ENCODE results near the gene HBB. TPM values are rescaled to one million over a fixed set of nuclear protein-coding genes. Genes with fewer than 3 reads are reported as not detected.

HBB gene
- total RNA-seq, 4 donors from 2014 or later, result 1.1 to 2.0 TPM; not detected in 2

DNA sequence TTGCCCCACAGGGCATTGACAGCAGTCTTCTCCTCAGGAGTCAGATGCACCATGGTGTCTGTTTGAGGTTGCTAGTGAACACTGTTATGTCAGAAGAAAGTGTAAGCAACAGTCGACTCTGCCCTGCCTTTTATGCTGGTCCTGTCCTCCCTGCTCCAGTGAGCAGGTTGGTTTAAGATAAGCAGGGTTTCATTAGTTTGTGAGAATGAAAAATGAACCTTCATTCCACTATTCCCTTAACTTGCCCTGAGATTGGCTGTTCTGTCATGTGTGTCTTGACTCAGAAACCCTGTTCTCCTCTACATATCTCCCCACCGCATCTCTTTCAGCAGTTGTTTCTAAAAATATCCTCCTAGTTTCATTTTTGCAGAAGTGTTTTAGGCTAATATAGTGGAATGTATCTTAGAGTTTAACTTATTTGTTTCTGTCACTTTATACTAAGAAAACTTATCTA lies 7.5 kb upstream of the HBB start, which contains the start of gene HBD:
Gene HBD, minus strand, starts transcription at position 103 of the 454 bp plus-strand sequence. Its CDS starts 50 bp downstream, at position 53.
- Histone ChIP-seq H3K4me1 (no peaks in the 10 kb centered on the region), H3K9me3 (no peaks in the 10 kb centered on the region), H3K4me3 (no peak within 1 kb of the TSS), H3K27me3 (no peaks in the 10 kb centered on the region), H3K27ac (no peak within 1 kb of the TSS), H3K36me3 (no peaks in the 10 kb centered on the region)
- WGBS, 2 donors (ENCODE audit: low coverage in 1 of 2), result 41 to 75% methylated on average over 1 to 2 of the region's 2 CpGs
- DNase-seq, result no peak
- in situ Hi-C loops (cut with MboI; ENCODE audit: low pct_ligation_motif_present in 1 of 4, low pct_unique_long_range_greater_than_20kb in 1 of 4, low sequenced_read_pairs in 3 of 4), result no loop called here
- intact Hi-C loops (cut with DNase I; ENCODE audit: low total_unique reads), result no loop called here
- TF ChIP-seq EP300 (IDR thresholded peaks at IDR 0.05; ENCODE audit: low read depth), result no peak
- TF ChIP-seq POLR2A (IDR thresholded peaks at IDR 0.05), result no peak
- TF ChIP-seq POLR2AphosphoS5 (IDR thresholded peaks at IDR 0.05), result no peak
- no peak for TF ChIP-seq CTCF (IDR thresholded peaks at IDR 0.05)

DNA sequence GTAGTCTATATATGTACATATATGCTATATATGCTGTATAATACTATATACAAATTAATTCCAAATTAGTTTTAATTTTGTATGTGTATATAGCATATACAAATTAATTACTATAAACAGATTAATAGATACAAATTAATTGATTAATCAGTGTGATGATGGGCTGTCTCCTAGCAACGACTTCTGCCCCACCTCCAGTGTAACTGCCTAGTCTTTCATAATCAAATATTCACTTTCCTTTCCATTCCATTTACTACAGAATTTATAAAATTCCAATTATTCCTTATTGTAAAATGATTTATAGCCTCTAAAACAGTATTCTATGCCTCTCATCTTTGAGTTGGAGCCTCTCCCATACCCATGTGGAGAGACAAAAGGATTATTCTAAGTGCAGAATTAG lies 6.4 kb upstream of the HBB start:
- no peaks in the 10 kb centered on the region for H3K9me3 ChIP-seq
- in situ Hi-C loops (cut with MboI; ENCODE audit: low pct_ligation_motif_present in 1 of 4, low pct_unique_long_range_greater_than_20kb in 1 of 4, low sequenced_read_pairs in 3 of 4), result no loop called here
- no peaks in the 10 kb centered on the region for H3K36me3 ChIP-seq
- TF ChIP-seq POLR2AphosphoS5 (IDR thresholded peaks at IDR 0.05) (no peak), CTCF (IDR thresholded peaks at IDR 0.05) (no peak), POLR2A (IDR thresholded peaks at IDR 0.05) (no peak), EP300 (IDR thresholded peaks at IDR 0.05; ENCODE audit: low read depth) (no peak)
- 40 to 43% methylated on average over 1 of the region's 1 CpG for WGBS, 2 donors (ENCODE audit: low coverage in 1 of 2)
- no peaks in the 10 kb centered on the region for H3K27me3 ChIP-seq
- H3K4me1 ChIP-seq, result no peaks in the 10 kb centered on the region
- intact Hi-C loops (cut with DNase I; ENCODE audit: low total_unique reads), result no loop called here
- no peak for DNase-seq
- no peak overlapping the region for H3K27ac ChIP-seq
- no peak overlapping the region for H3K4me3 ChIP-seq

DNA sequence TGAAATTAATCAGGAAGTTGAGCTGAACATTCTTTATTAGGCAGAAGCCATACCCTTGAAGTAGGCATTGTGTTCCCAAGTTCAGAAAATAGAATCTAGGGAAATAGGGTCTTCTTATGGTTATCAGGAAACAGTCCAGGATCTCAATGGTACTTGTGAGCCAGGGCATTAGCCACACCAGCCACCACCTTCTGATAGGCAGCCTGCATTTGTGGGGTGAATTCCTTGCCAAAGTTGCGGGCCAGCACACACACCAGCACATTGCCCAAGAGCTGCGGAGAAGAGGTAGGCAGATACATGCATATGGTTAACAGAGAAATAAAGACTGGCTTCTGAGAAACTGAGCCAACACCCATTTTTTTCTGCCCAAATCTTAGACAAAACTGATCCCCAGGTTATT lies 6.0 kb upstream of the HBB start:
- intact Hi-C loops (cut with DNase I; ENCODE audit: low total_unique reads), result no loop called here
- WGBS, 2 donors (ENCODE audit: low coverage in 1 of 2), result 97% methylated on average over 2 of the region's 2 CpGs; no CpG with 5 or more reads in 1 of the 2 donors
- DNase-seq, result no peak

GRCh38 chr11:5232176-5232575 lies 5.3 kb upstream of the HBB start:
- Histone ChIP-seq H3K9me3 (no peaks in the 10 kb centered on the region), H3K27me3 (no peaks in the 10 kb centered on the region), H3K4me1 (no peaks in the 10 kb centered on the region), H3K27ac (no peak overlapping the region), H3K4me3 (no peak overlapping the region), H3K36me3 (no peaks in the 10 kb centered on the region)
- TF ChIP-seq CTCF (IDR thresholded peaks at IDR 0.05) (no peak), POLR2A (IDR thresholded peaks at IDR 0.05) (no peak), POLR2AphosphoS5 (IDR thresholded peaks at IDR 0.05) (no peak), EP300 (IDR thresholded peaks at IDR 0.05; ENCODE audit: low read depth) (no peak)
- DNase-seq, result no peak
- intact Hi-C loops (cut with DNase I; ENCODE audit: low total_unique reads), result no loop called here
- in situ Hi-C loops (cut with MboI; ENCODE audit: low pct_ligation_motif_present in 1 of 4, low pct_unique_long_range_greater_than_20kb in 1 of 4, low sequenced_read_pairs in 3 of 4), result no loop called here
- 60 to 62% methylated on average over 3 of the region's 3 CpGs for WGBS, 2 donors (ENCODE audit: low coverage in 1 of 2)

More for the DNA sequence above, 6.0 kb upstream of the HBB start:
- in situ Hi-C loops (cut with MboI; ENCODE audit: low pct_ligation_motif_present in 1 of 4, low pct_unique_long_range_greater_than_20kb in 1 of 4, low sequenced_read_pairs in 3 of 4), result no loop called here
- TF ChIP-seq CTCF (IDR thresholded peaks at IDR 0.05), result no peak
- TF ChIP-seq POLR2AphosphoS5 (IDR thresholded peaks at IDR 0.05), result no peak
- TF ChIP-seq EP300 (IDR thresholded peaks at IDR 0.05; ENCODE audit: low read depth), result no peak
- TF ChIP-seq POLR2A (IDR thresholded peaks at IDR 0.05), result no peak
- Histone ChIP-seq H3K36me3 (no peaks in the 10 kb centered on the region), H3K4me3 (no peak overlapping the region), H3K9me3 (no peaks in the 10 kb centered on the region), H3K27me3 (no peaks in the 10 kb centered on the region), H3K27ac (no peak overlapping the region), H3K4me1 (no peaks in the 10 kb centered on the region)

All from transverse colon (tissue), 4 donors.